IMR-90 (cell line): ENCODE results near the gene ACOX2. TPM values are rescaled to one million over a fixed set of nuclear protein-coding genes. Genes with fewer than 3 reads are reported as not detected.

Source experiments
- ATAC-seq: fragments of 200-7000 bp; cut with Tn5 transposase; 2 replicates; pipeline ENCODE4 v1.9.1; 2020; ENCODE audit warnings: low read depth, mild to moderate bottlenecking, moderate library complexity
- BruUV-seq: library from RNA; stranded (reverse); fragments of 400-500 nt; replicated peaks from 2 replicates; lab custom pipeline; 2021; lab: Mats Ljungman, UMichigan
- CTCF ChIA-PET: fragments of 300-600 bp; formaldehyde crosslinking; extraction: SDS; loops from one replicate; lab custom pipeline; 2021; ENCODE audit warnings: antibody characterized with exemption; lab: Yijun Ruan, JAX
- POLR2A ChIA-PET: fragments of 300-600 bp; sonication (Branson Sonifier 250); formaldehyde crosslinking; loops from one replicate; lab custom pipeline; 2022; ENCODE audit warnings: antibody characterized with exemption; ENCODE audit not compliant: unreplicated experiment; lab: Charles Lee
- DNase-seq: peaks from one replicate; pipeline ENCODE4 v3.0.0; 2013
- H2AFZ ChIP-seq: replicated peaks from 2 replicates; pipeline ENCODE3; 2013; ENCODE audit warnings: low read length, mild to moderate bottlenecking; ENCODE audit not compliant: poor library complexity
- H2AK5ac ChIP-seq: 2 replicates; pipeline ENCODE4 v1.6.1; 2013; ENCODE audit warnings: low read depth, low read length, inconsistent platforms
- H2AK9ac ChIP-seq: replicated peaks from 2 replicates; pipeline ENCODE3; 2013; ENCODE audit warnings: mild to moderate bottlenecking, low read depth, low read length, moderate library complexity; ENCODE audit not compliant: poor library complexity
- H2BK120ac ChIP-seq: 2 replicates; pipeline ENCODE4 v1.6.1; 2013; ENCODE audit warnings: low read depth, low read length, inconsistent platforms
- H2BK15ac ChIP-seq: 3 replicates; pipeline ENCODE4 v1.6.1; 2013; ENCODE audit warnings: low read depth, low read length, inconsistent platforms
- H2BK20ac ChIP-seq: 2 replicates; pipeline ENCODE4 v1.6.1; 2013; ENCODE audit warnings: low read depth, mild to moderate bottlenecking, inconsistent platforms, low read length, moderate library complexity
- H2BK5ac ChIP-seq: 2 replicates; pipeline ENCODE4 v1.6.1; 2013; ENCODE audit warnings: mild to moderate bottlenecking, low read depth, low read length, inconsistent platforms; ENCODE audit not compliant: poor library complexity, severe bottlenecking
- H3K14ac ChIP-seq: replicated peaks from 2 replicates; pipeline ENCODE4 v1.6.1; 2013; ENCODE audit warnings: low read depth, low read length, inconsistent platforms
- H3K18ac ChIP-seq: 2 replicates; pipeline ENCODE4 v1.6.1; 2013; ENCODE audit warnings: low read depth, low read length, control low read depth
- H3K23ac ChIP-seq: 2 replicates; pipeline ENCODE4 v1.6.1; 2013; ENCODE audit warnings: low read depth, low read length, inconsistent platforms
- H3K27ac ChIP-seq: 2 replicates; pipeline ENCODE4 v1.5.1; 2013; ENCODE audit warnings: mild to moderate bottlenecking, control low read depth, low read length; ENCODE audit not compliant: insufficient read depth
- H3K27me3 ChIP-seq: 2 replicates; pipeline ENCODE4 v1.6.1; 2013; ENCODE audit warnings: low read length; ENCODE audit not compliant: control insufficient read depth, insufficient read depth
- H3K36me3 ChIP-seq: 2 replicates; pipeline ENCODE4 v1.6.1; 2013; ENCODE audit warnings: low read length, mixed read lengths; ENCODE audit not compliant: control insufficient read depth, insufficient read depth
- H3K4ac ChIP-seq: 2 replicates; pipeline ENCODE4 v1.6.1; 2013; ENCODE audit warnings: low read depth, low read length, inconsistent platforms
- H3K4me1 ChIP-seq: 2 replicates; pipeline ENCODE4 v1.6.1; 2013; ENCODE audit warnings: low read length, mixed read lengths; ENCODE audit not compliant: control insufficient read depth, insufficient read depth
- H3K4me2 ChIP-seq: 2 replicates; pipeline ENCODE4 v1.6.1; 2013; ENCODE audit warnings: low read depth, mild to moderate bottlenecking, control low read depth, low read length, moderate library complexity
- H3K4me3 ChIP-seq: 2 replicates; pipeline ENCODE4 v1.5.1; 2013; ENCODE audit warnings: low read depth, mild to moderate bottlenecking, control low read depth, low read length, moderate library complexity; ENCODE audit not compliant: insufficient read depth
- H3K56ac ChIP-seq: 2 replicates; pipeline ENCODE4 v1.6.1; 2013; ENCODE audit warnings: low read length, inconsistent platforms; ENCODE audit not compliant: insufficient read depth; ENCODE audit errors: extremely low read depth
- H3K79me1 ChIP-seq, 2 experiments: 2 replicates each; pipeline ENCODE4 v1.6.1; 2013; ENCODE audit warnings: low read length in 2 of 2, inconsistent platforms in 1 of 2, low read depth in 1 of 2
- H3K9ac ChIP-seq: 2 replicates; pipeline ENCODE4 v1.6.1; 2013; ENCODE audit warnings: low read depth, low read length, control low read depth
- H3K9me1 ChIP-seq: 2 replicates; pipeline ENCODE4 v1.6.1; 2013; ENCODE audit warnings: low read length, inconsistent platforms; ENCODE audit not compliant: insufficient read depth
- H3K9me3 ChIP-seq: 2 replicates; pipeline ENCODE4 v1.6.1; 2013; ENCODE audit warnings: low read length; ENCODE audit not compliant: control insufficient read depth, insufficient read depth
- H4K20me1 ChIP-seq: 2 replicates; pipeline ENCODE4 v1.6.1; 2013; ENCODE audit warnings: low read length, inconsistent platforms; ENCODE audit not compliant: insufficient read depth
- H4K5ac ChIP-seq: 2 replicates; pipeline ENCODE4 v1.6.1; 2013; ENCODE audit warnings: mild to moderate bottlenecking, low read depth, low read length, control low read depth
- H4K8ac ChIP-seq, 2 experiments: 2 replicates each; pipeline ENCODE4 v1.6.1; 2013; ENCODE audit warnings: low read depth in 2 of 2, low read length in 2 of 2, control low read depth in 1 of 2, inconsistent platforms in 1 of 2
- H4K91ac ChIP-seq: 2 replicates; pipeline ENCODE4 v1.6.1; 2013; ENCODE audit warnings: low read depth, low read length, inconsistent platforms; ENCODE audit not compliant: insufficient read depth
- BHLHE40 ChIP-seq: fragments of 150-350 bp; IDR thresholded peaks from 2 replicates; pipeline ENCODE4 v1.6.1; 2016; ENCODE audit warnings: mild to moderate bottlenecking, low read depth, low read length
- CEBPB ChIP-seq: IDR thresholded peaks from 2 replicates; pipeline ENCODE4 v1.6.1; 2012; ENCODE audit warnings: low read depth, low read length, improper control_type of control experiment
- CHD1 ChIP-seq: IDR thresholded peaks from 2 replicates; pipeline ENCODE4 v1.6.1; 2012; ENCODE audit warnings: low read depth, low read length, improper control_type of control experiment
- CTCF ChIP-seq: conservative IDR thresholded peaks from 2 replicates; pipeline ENCODE4 v1.5.1; 2012; ENCODE audit warnings: mild to moderate bottlenecking, low read depth, low read length, improper control_type of control experiment
- ELK1 ChIP-seq: fragments of 150-350 bp; IDR thresholded peaks from 2 replicates; pipeline ENCODE4 v1.6.1; 2016; ENCODE audit warnings: low read depth, mild to moderate bottlenecking, low read length, moderate library complexity, borderline replicate concordance
- FOS ChIP-seq: fragments of 150-350 bp; IDR thresholded peaks from 2 replicates; pipeline ENCODE4 v1.6.1; 2016; ENCODE audit warnings: low read depth, low read length
- MAFK ChIP-seq: IDR thresholded peaks from 2 replicates; pipeline ENCODE4 v1.6.1; 2012; ENCODE audit warnings: low read depth, low read length, improper control_type of control experiment
- MAZ ChIP-seq: IDR thresholded peaks from 2 replicates; pipeline ENCODE4 v1.6.1; 2012; ENCODE audit warnings: low read depth, mild to moderate bottlenecking, low read length, improper control_type of control experiment, moderate library complexity, borderline replicate concordance
- NFE2L2 ChIP-seq: fragments of 150-350 bp; IDR thresholded peaks from 2 replicates; pipeline ENCODE4 v1.6.1; 2016; ENCODE audit warnings: low read depth, mild to moderate bottlenecking, low read length
- POLR2A ChIP-seq: IDR thresholded peaks from 2 replicates; pipeline ENCODE4 v1.6.1; 2012; ENCODE audit warnings: mild to moderate bottlenecking, low read depth, low read length
- RAD21 ChIP-seq: IDR thresholded peaks from 2 replicates; pipeline ENCODE4 v1.6.1; 2012; ENCODE audit warnings: low read length, improper control_type of control experiment
- RCOR1 ChIP-seq: IDR thresholded peaks from 2 replicates; pipeline ENCODE4 v1.6.1; 2012; ENCODE audit warnings: mild to moderate bottlenecking, low read length, improper control_type of control experiment; ENCODE audit not compliant: insufficient replicate concordance
- RFX5 ChIP-seq: IDR thresholded peaks from 2 replicates; pipeline ENCODE4 v1.8.0; 2012; ENCODE audit warnings: low read depth, mild to moderate bottlenecking, low read length, moderate library complexity
- SMC3 ChIP-seq: fragments of 150-350 bp; IDR thresholded peaks from 2 replicates; pipeline ENCODE4 v1.6.1; 2016; ENCODE audit warnings: low read depth, mild to moderate bottlenecking, antibody characterized with exemption, low read length, moderate library complexity
- USF2 ChIP-seq: fragments of 150-350 bp; IDR thresholded peaks from 2 replicates; pipeline ENCODE4 v1.6.1; 2017; ENCODE audit warnings: mild to moderate bottlenecking, antibody characterized with exemption, low read length, low read depth
- WGBS, 2 experiments: methylation state at CpG; one replicate each; pipeline versions ENCODE4 v1.1.5 to v1.1.7; 2013; ENCODE audit warnings: missing lambda C conversion rate in 2 of 2; ENCODE audit not compliant: insufficient read length in 1 of 2; ENCODE audit errors: extremely low coverage in 2 of 2; 5-methylcytosine and 5-hydroxymethylcytosine counted together
- dilution Hi-C: fragments of 300-500 bp; cut with HindIII; formaldehyde crosslinking; loops from one replicate; pipeline ENCODE4 v1.14.3; 2018; ENCODE audit warnings: low sequenced_read_pairs; ENCODE audit not compliant: unreplicated experiment
- in situ Hi-C: fragments of 300-500 bp; cut with MboI; formaldehyde crosslinking; loops from 3 replicates; pipeline ENCODE4 v1.14.3; 2019; ENCODE audit warnings: low sequenced_read_pairs, inconsistent platforms, mixed read lengths
- intact Hi-C: fragments of 100-400 bp; cut with micrococcal nuclease; formaldehyde crosslinking; loops from 2 replicates; pipeline ENCODE4 v1.10.0; 2022
- polyA plus RNA-seq, 3 experiments: library from polyadenylated mRNA; depleted of rRNA; stranded (reverse); fragments of >200 nt; gene quantifications; 2 replicates each; pipeline ENCODE4 v1.2.3, GENCODE V29; 2012; ENCODE audit warnings: low replicate concordance in 1 of 3
- total RNA-seq: library from RNA; depleted of rRNA; stranded (reverse); fragments of >200 nt; gene quantifications from 2 replicates; pipeline ENCODE4 v1.2.3, GENCODE V29; 2012

The ACOX2 gene
- total and polyA plus RNA-seq, 2 of the 4 experiments (the other 2 are of a cell fraction): 15.6 to 32.9 TPM

- Histone ChIP-seq H3K4ac (no peak overlapping the region), H2BK15ac (no peak overlapping the region), H3K9me1 (peaks cover 3% of the 10 kb centered on the region; the same call in 1 of the 2 replicates), H3K9me3 (peaks cover 5% of the 10 kb centered on the region; the same call in 1 of the 2 replicates), H3K4me2 (no peak overlapping the region), H3K27ac (no peak overlapping the region), H3K36me3 (no peaks in the 10 kb centered on the region), H3K18ac (no peak overlapping the region), H2BK20ac (no peak overlapping the region), H4K8ac (no peak overlapping the region), H2AK5ac (no peak overlapping the region), H2BK120ac (no peak overlapping the region), H3K4me1 (no peaks in the 10 kb centered on the region; the same call in 1 of the 2 replicates), H4K91ac (no peak overlapping the region), H3K56ac (no peak overlapping the region), H4K5ac (no peak overlapping the region), H3K14ac (no peak overlapping the region), H3K79me1 (no peaks in the 10 kb centered on the region), H2BK5ac (no peak overlapping the region), H3K27me3 (peaks cover 17% of the 10 kb centered on the region), H2AFZ (peak overlapping the region; percentile 28), H3K23ac (no peak overlapping the region), H3K4me3 (no peak overlapping the region), H4K20me1 (no peaks in the 10 kb centered on the region), H2AK9ac (no peak overlapping the region), H3K9ac (no peak overlapping the region)
- intact Hi-C loops (no loop called here), in situ Hi-C loops (loop anchor here (25.0 kb wide), 1 partner anchor 414 kb away; no protein-coding TSS in a partner anchor), dilution Hi-C loops (no loop called here)
- BruUV-seq: no TSS peak
- ChIA-PET POLR2A (no interaction called here), CTCF (interaction anchor here (0.8 to 8.3 kb wide), 2 partner anchors 11 to 56 kb away, joined by 3 to 69 read pairs; no protein-coding TSS in a partner anchor)
- DNase-seq (no peak), ATAC-seq (peak; percentile 24; the same call in 1 of the 2 replicates)
- TF ChIP-seq USF2 (no peak), RCOR1 (no peak), NFE2L2 (no peak), CTCF (no peak), RFX5 (no peak), FOS (no peak), CEBPB (no peak), BHLHE40 (no peak), POLR2A (no peak), MAFK (no peak), RAD21 (no peak), SMC3 (no peak), ELK1 (no peak), MAZ (no peak), CHD1 (no peak)
- no CpG with 5 or more reads among the region's 6 CpGs for WGBS, 2 experiments
These were observed 36.6 kb upstream of the ACOX2 start for GRCh38 chr3:58573640-58574039.
